ENCODE results near the gene RNF223.

RNF223 gene

GRCh38 chr1:1121611-1122077 is 47.5 kb upstream of the RNF223 start:
- Histone ChIP-seq H3K4me1 (ENCODE audit: low read length) (peaks cover 5% of the 10 kb centered on the region; the same call in 1 of the 2 replicates), H3K4me2 (ENCODE audit: low read length) (peak overlapping the region; percentile 85), H2AFZ (ENCODE audit: low read depth, low read length) (0 out of 2 replicates have a peak overlapping the region, but pooled peaks have one; percentile 35), H3K79me2 (ENCODE audit: low read length) (no peaks in the 10 kb centered on the region), H3K27ac (ENCODE audit: low read length) (no peak overlapping the region), H3K27me3 (ENCODE audit: low read depth, low read length) (peaks cover 9% of the 10 kb centered on the region), H3K9me3 (ENCODE audit: insufficient read depth, low read length) (no peaks in the 10 kb centered on the region), H3K9ac (ENCODE audit: low read length) (no peak overlapping the region), H3K4me3 (ENCODE audit: low read length) (peak overlapping the region; percentile 72; the same call in 1 of the 2 replicates), H4K20me1 (ENCODE audit: insufficient read depth, low read length) (no peaks in the 10 kb centered on the region), H3K36me3 (replicated peaks; ENCODE audit: low read depth, low read length) (no peaks in the 10 kb centered on the region)
- TF ChIP-seq EZH2phosphoT487 (IDR thresholded peaks at IDR 0.05; ENCODE audit: low read depth), result no peak
- TF ChIP-seq CTCF (IDR thresholded peaks at IDR 0.05; ENCODE audit: low read depth, low read length), result no peak

DNA sequence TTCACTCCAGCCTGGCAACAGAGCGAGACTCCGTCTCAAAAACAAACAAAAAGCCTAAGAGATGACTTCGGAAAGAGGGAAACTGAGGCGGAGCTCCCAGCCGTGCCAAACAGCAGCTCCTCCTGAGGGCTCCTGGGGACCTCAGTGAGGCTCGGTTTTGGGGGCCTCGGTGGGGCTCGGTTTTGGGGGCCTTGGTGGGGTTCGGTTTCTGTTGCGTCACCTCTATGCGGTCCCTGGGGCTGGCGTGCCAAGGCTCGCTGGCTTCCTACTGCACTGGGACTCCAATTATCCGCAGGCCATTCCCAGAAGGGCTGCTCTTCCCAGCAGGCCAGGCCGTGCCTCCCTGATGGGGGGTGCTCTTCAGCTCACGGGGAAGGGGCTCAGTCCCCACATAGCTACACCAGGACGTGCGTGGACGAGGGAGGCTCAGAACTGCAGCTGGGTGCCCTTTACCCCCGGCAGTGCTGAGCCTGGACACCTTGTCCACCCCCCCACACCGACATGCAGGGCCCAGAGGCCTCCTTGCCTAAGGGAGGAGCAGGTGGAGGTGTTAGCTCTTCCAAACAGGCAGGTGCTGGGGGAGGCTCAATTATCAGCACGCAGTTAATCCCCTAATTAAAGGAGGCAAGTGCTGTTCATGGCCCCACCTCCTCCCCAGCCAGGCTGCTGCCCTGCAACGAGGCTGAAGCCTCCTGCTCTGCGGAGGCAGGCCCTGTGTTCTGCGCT is 46.9 kb upstream of the RNF223 start:
- no peaks in the 10 kb centered on the region for H4K20me1 ChIP-seq (ENCODE audit: insufficient read depth, low read length)
- H3K79me2 ChIP-seq (ENCODE audit: low read length), result no peaks in the 10 kb centered on the region
- H3K4me3 ChIP-seq (ENCODE audit: low read length), result no peak overlapping the region
- H3K9me3 ChIP-seq (ENCODE audit: insufficient read depth, low read length), result no peaks in the 10 kb centered on the region
- no peaks in the 10 kb centered on the region for H3K36me3 ChIP-seq (replicated peaks; ENCODE audit: low read depth, low read length)
- H3K4me2 ChIP-seq (ENCODE audit: low read length), result no peak overlapping the region
- H3K9ac ChIP-seq (ENCODE audit: low read length), result no peak overlapping the region
- peaks cover 9% of the 10 kb centered on the region for H3K27me3 ChIP-seq (ENCODE audit: low read depth, low read length)
- peaks cover 5% of the 10 kb centered on the region; the same call in 1 of the 2 replicates for H3K4me1 ChIP-seq (ENCODE audit: low read length)
- no peak overlapping the region for H3K27ac ChIP-seq (ENCODE audit: low read length)
- TF ChIP-seq CTCF (IDR thresholded peaks at IDR 0.05; ENCODE audit: low read depth, low read length), result no peak
- no peak for TF ChIP-seq EZH2phosphoT487 (IDR thresholded peaks at IDR 0.05; ENCODE audit: low read depth)
- H2AFZ ChIP-seq (ENCODE audit: low read depth, low read length), result no peak overlapping the region

DNA sequence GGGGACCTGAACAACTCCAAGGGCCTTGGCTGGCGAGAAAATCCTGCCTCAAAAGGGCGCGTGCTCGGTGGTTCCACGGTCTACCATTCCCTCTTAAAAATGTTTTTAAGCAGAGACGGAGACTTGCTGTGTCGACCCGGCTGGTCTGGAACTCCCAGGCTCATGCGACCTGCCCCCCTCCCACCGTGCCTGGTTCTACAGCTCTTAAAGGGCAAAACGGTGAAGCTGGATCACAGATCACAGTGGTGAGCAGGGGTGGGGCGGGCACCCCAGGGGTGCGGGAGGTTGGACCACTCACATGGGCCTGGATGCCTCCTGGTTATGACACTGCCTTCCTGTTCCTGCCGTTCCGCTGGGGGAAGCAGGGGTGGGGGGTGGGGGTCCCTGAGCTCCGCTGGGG is 46.0 kb upstream of the RNF223 start:
- H2AFZ ChIP-seq (ENCODE audit: low read depth, low read length), result no peak overlapping the region
- H3K9ac ChIP-seq (ENCODE audit: low read length), result no peak overlapping the region
- H3K4me1 ChIP-seq (ENCODE audit: low read length), result peaks cover 7% of the 10 kb centered on the region
- H3K9me3 ChIP-seq (ENCODE audit: insufficient read depth, low read length), result no peaks in the 10 kb centered on the region
- peaks cover 9% of the 10 kb centered on the region for H3K27me3 ChIP-seq (ENCODE audit: low read depth, low read length)
- no peaks in the 10 kb centered on the region for H4K20me1 ChIP-seq (ENCODE audit: insufficient read depth, low read length)
- TF ChIP-seq EZH2phosphoT487 (IDR thresholded peaks at IDR 0.05; ENCODE audit: low read depth) (no peak), CTCF (IDR thresholded peaks at IDR 0.05; ENCODE audit: low read depth, low read length) (no peak)
- H3K27ac ChIP-seq (ENCODE audit: low read length), result no peak overlapping the region
- no peaks in the 10 kb centered on the region for H3K36me3 ChIP-seq (replicated peaks; ENCODE audit: low read depth, low read length)
- H3K4me2 ChIP-seq (ENCODE audit: low read length), result no peak overlapping the region
- peaks cover 2% of the 10 kb centered on the region for H3K79me2 ChIP-seq (ENCODE audit: low read length)
- H3K4me3 ChIP-seq (ENCODE audit: low read length), result no peak overlapping the region

DNA sequence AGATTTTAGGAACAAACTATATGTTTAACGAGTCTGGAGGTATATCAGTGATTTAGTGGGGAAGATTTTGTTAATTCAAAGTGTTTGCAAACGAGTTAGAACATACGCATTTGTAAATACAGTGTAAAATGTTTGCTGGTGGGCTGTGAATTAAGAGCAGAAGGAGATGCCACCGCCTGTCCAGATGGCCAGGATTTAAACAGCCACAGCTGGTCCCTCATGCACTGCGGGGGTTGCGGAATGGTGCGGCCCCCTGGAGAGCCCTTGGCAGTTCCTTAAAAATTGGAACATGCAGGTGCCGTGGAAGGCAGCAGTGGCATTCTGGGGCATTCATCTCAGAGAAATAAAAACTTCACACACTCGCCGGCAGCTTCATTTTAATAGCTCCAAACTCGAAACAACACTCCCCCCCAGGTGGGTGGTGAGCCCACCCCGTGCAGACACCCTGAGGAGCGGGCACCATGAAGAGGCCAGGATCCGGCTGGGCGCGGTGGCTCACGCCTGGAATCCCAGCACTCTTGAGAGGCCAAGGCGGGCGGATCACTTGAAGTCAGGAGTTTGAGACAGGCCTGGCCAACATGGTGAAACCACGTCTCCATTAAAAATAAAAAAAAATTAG is 45.3 kb upstream of the RNF223 start:
- H3K4me1 ChIP-seq (ENCODE audit: low read length), result peaks cover 11% of the 10 kb centered on the region
- peaks cover 9% of the 10 kb centered on the region for H3K27me3 ChIP-seq (ENCODE audit: low read depth, low read length)
- H2AFZ ChIP-seq (ENCODE audit: low read depth, low read length), result no peak overlapping the region
- TF ChIP-seq CTCF (IDR thresholded peaks at IDR 0.05; ENCODE audit: low read depth, low read length) (no peak), EZH2phosphoT487 (IDR thresholded peaks at IDR 0.05; ENCODE audit: low read depth) (no peak)
- peaks cover 9% of the 10 kb centered on the region for H3K79me2 ChIP-seq (ENCODE audit: low read length)
- no peaks in the 10 kb centered on the region for H3K9me3 ChIP-seq (ENCODE audit: insufficient read depth, low read length)
- H3K9ac ChIP-seq (ENCODE audit: low read length), result no peak overlapping the region
- H4K20me1 ChIP-seq (ENCODE audit: insufficient read depth, low read length), result no peaks in the 10 kb centered on the region
- H3K4me2 ChIP-seq (ENCODE audit: low read length), result no peak overlapping the region
- no peak overlapping the region for H3K27ac ChIP-seq (ENCODE audit: low read length)
- H3K36me3 ChIP-seq (replicated peaks; ENCODE audit: low read depth, low read length), result peaks cover 2% of the 10 kb centered on the region
- no peak overlapping the region for H3K4me3 ChIP-seq (ENCODE audit: low read length)

Data from OCI-LY3 (cell line).